Heart left ventricle (tissue), 13 donors: ENCODE results near the gene XXYLT1.

ENCODE experiments used
- POLR2A ChIP-seq, 2 donors: fragments of 450-650 bp; IDR thresholded peaks; one replicate each; pipeline ENCODE4 v1.6.1; 2017; ENCODE audit warnings: antibody characterized with exemption in 2 of 2, mild to moderate bottlenecking in 2 of 2, moderate library complexity in 2 of 2
- TF ChIP-seq, protein P1 (sequence below), 12 donors: fragments of 200-600 bp; sonication (generic) in 4 of 12; IDR thresholded peaks; one replicate each; pipeline versions ENCODE4 v1.5.0 to v1.8.0; 2018 to 2022; ENCODE audit warnings: antibody characterized with exemption in 12 of 12, mild to moderate bottlenecking in 5 of 12
- donor health status: ischemic (EF 13 %, LVEDD 7.1; RV severe dilation, severe dysfunction).
- donor health status: DM: no; HTN: yes; CAD: no.
- donor health status: DM: no; HTN: no; CAD: no.
- donor health status: ischemic (EF 25% LVEDD 6.9; RV normal size, moderate dysfunction).
- donor health status: ischemic (EF 25% LVEDD 5.7; RV mildly dilated, moderate dysfunction).
- donor health status: ischemic (EF 35%, LVEDD 5.7; RV mildly dilated, moderate dysfunction).
- donor health status: nonischemic (EF 11% LVEDD 7.7; RV severe dilation, severe dysfunction).
- donor health status: DM: yes; HTN: yes; CAD: no.
- donor health status: PGD.
- donor health status: ischemic (EF 29% LVEDD 5.4; RV normal size, mild dysfunction).
- donor health status: nonischemic (EF 23%, LVEDD 6.1; RV moderate dilation, normal function).

DNA sequence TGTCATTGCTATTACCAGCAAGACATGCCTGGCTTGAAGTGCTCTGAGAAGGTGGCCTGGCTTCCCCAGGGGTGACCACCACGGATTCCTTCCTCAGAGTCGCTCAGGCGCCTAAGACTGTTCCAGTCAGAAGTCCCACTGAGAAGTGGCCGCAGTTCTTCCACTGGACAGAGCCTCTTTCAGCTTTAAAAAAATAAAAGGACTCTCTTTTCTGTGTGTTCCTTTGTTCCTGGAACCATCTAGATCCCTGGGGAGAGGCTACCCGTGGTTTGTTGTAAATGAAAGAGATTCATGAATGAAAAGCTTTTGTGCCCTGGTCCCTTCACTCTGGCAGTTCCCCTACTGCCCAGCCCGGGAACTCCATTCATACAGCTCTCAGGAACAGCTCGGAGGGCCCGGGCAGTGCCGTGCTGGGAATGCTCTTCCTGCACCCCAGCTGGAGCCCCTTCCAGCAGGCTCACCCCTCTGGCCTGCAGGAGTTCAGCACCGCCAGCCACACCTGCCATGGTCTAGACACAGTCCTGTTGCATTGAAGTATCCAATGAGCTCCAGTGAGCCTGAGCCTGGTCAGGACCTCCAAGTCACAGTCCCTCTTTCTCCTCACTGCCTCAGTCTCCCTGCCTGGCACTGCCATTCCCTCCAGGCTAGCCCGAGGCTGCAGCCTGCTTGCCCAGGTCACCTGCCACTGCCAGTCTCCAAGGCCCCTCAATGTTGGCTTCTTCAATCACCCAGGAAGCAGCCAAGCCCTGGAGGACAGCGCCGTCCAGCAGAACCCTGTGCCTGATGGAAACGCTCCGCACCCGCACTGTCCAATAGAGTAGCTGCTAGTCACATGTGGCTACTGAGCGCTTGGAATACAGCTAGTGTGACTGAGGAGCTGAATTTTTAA lies 75.4 kb downstream of the XXYLT1 start:
- TF ChIP-seq, protein P1, sequence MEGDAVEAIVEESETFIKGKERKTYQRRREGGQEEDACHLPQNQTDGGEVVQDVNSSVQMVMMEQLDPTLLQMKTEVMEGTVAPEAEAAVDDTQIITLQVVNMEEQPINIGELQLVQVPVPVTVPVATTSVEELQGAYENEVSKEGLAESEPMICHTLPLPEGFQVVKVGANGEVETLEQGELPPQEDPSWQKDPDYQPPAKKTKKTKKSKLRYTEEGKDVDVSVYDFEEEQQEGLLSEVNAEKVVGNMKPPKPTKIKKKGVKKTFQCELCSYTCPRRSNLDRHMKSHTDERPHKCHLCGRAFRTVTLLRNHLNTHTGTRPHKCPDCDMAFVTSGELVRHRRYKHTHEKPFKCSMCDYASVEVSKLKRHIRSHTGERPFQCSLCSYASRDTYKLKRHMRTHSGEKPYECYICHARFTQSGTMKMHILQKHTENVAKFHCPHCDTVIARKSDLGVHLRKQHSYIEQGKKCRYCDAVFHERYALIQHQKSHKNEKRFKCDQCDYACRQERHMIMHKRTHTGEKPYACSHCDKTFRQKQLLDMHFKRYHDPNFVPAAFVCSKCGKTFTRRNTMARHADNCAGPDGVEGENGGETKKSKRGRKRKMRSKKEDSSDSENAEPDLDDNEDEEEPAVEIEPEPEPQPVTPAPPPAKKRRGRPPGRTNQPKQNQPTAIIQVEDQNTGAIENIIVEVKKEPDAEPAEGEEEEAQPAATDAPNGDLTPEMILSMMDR (IDR thresholded peaks at IDR 0.05): no peak
- no peak for TF ChIP-seq POLR2A (IDR thresholded peaks at IDR 0.05)
